ENCODE results near the gene VSIG10.

VSIG10 gene

GRCh38 chr12:118059341-118060191 lies 44.2 kb downstream of the VSIG10 start:
- no peak for DNase-seq

- DNase-seq, result peak; percentile 35
These were observed 44.9 kb downstream of the VSIG10 start for GRCh38 chr12:118058881-118059280.

DNA sequence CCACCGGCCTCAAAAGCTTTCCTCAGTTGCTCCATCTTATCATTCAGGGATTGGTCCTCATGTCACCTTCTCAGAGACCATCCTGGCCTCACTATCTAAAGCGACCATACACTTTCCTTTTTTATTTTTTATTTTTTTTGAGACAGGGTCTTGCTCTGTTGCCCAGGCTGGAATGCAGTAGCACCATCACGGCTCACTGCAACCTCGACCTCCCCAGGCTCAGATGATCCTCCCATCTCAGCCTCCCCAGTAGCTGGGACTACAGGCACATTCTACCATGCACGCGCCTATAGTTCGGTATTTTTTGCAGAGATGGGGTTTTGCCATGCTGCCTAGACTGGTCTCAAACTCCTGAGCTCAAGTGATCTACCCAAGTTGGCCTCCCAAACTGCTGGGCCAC lies 45.6 kb downstream of the VSIG10 start:
- DNase-seq, result no peak

DNA sequence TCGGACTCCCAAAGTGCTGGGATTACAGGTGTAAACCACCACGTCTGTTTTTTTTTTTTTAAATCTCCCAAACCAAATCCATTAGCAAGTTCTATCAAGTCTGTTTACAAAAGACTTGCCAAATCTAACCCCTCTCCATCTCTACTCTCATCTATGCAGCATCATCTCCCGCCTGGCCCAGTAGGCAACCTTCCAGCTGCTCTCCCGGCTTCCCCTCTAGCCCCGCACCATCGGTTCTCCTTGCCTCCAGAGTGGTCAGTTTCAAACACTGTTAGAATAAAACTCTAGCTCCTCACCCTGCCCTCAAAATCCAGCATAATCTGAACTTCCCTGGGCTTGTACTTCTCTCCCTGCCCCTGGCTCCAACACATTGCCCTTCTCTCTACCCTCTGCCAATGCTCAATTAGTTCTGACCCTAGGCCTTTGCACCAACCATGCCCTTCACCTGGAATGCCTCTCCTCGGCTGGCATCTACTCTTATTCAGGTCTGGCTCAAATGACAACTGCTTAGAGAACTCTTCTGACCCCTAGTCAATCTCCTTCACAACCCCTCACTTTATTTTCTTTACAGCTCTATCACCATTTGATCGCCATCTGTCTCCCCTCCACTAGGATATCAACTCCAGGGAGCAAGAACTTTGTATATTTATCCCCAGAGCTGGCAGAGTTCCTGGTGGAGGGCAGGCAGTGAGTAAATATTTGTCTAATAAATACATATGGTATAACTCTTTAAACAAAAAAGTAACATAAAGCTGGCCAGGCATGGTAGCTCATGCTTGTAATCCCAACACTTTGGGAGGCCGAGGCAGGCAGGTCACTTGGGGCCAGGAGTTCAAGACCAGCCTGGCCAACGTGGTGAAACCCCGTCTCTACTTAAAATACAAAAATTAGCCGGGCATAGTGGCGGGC lies 47.7 kb downstream of the VSIG10 start:
- DNase-seq, result no peak

GRCh38 chr12:118055144-118055557 lies 48.7 kb downstream of the VSIG10 start:
- peak; percentile 83 for DNase-seq

DNA sequence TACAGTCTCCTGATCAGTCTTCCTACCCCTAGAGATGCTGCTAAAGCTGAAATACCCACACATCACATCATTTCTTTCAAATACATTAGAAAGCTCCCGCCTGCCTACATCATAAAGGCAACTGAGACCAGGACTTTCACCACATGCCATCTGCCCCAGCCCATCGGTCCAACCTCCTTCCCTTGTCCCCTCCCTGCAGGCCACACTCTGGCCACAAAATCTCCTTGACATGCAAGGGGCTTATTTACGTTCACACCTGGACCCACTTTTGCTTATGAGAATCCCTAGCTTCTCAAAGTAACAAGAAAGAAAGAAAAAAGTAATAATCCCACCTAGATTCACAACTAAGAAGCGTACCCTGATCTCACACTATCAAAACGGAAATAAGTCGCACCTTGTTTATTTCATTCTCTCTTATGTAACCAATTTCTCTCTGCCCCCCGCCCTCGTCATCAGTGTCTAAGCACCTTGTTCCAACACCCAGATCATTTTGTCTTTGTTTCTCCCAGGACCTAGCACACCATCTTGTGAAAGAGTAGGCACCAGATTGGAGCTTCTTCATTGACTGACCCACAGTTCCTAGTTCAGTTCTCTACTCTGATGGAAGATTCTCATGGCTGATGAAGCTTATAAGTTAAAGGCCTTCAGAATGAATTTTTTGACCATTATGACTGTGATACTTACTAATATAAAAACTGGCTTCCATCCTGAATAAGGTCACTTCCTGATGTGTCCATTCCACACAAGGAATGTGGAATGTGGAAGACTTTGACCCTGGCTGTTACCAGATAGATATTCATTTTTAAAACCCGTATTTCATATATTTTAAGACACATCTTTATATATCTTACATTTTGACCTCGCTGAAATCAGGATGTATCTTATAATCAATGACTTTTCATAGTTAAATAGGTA lies 50.5 kb downstream of the VSIG10 start:
- DNase-seq, result peak; percentile 56

GRCh38 chr12:118052324-118053070 lies 51.3 kb downstream of the VSIG10 start:
- DNase-seq, result no peak

- DNase-seq, result no peak
These were observed 52.6 kb downstream of the VSIG10 start for GRCh38 chr12:118050972-118051910.

- no peak for DNase-seq
These were observed 57.4 kb downstream of the VSIG10 start for GRCh38 chr12:118046430-118046829.

GRCh38 chr12:118044577-118044976 lies 59.2 kb downstream of the VSIG10 start:
- no peak for DNase-seq

DNA sequence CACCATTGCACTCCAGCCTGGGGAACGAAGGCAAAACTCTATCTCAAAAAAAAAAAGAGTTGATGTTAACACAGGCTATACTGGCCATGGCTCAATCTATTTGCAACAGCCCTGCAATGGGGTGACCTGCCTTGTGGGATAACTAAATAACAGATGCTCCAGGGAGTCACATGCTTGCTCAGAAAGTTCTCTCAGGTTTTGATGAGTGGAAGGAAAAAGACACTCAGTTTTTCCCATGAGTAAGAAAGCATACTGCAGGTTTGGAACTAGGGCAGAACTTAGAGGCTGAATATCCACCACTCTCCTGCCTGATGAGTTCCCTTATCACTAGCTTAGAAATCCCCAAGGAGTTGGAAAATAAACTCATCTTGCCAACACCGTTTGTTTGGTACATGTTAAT lies 59.7 kb downstream of the VSIG10 start:
- DNase-seq, result no peak

DNA sequence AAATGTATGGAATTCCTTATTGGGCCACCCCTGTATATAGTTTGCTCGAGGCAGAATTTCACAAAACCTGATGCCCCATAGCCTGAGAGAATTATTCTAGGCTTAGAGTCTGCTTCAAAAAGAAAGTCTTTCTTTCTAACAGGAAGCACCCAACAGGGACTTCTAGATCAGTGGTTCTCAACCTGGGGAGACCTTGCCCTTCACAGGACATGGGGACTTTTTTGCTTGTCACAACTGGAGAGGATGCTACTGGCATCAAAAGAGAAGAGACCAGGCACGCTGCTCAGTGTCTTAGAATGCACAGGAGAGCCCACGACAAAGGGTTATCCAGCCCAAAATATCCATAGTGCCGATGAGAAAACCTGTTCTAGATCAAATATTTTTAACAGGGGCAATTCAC lies 61.7 kb downstream of the VSIG10 start:
- DNase-seq, result no peak

GRCh38 chr12:118038137-118038536 lies 65.7 kb downstream of the VSIG10 start:
- no peak for DNase-seq

DNA sequence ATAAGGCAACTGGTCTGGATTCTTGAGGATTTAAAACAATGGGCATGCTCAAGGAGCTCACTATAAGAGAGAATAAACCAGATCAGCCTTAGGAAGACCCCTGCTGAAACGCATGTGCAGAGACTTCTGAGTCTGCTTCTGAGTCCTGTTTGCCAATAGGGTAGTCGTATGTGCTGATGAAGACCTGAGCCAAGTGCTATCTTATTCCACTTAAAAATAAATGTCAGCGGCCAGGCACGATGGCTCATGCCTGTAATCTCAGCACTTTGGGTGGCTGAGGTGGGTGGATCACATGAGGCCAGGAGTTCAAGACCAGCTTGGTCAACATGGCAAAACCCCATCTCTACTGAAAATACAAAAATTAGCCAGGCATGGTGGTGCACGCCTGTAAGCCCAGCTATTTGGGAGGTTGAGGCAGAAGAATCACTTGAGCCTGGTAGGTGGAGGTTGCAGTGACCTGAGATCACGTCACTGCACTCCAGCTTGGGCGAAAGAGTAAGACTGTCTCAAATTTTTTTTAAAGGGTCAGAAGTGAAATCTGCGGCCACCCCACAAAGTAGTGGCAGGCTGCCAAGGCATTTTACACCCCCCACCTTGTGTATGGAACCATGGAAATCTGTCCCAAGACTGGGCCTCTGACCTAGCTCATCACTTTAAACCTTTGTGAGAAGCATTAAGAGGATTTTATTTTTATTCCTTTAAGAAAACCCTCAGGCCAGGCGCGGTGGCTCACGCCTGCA lies 67.0 kb downstream of the VSIG10 start:
- no peak for DNase-seq

DNA sequence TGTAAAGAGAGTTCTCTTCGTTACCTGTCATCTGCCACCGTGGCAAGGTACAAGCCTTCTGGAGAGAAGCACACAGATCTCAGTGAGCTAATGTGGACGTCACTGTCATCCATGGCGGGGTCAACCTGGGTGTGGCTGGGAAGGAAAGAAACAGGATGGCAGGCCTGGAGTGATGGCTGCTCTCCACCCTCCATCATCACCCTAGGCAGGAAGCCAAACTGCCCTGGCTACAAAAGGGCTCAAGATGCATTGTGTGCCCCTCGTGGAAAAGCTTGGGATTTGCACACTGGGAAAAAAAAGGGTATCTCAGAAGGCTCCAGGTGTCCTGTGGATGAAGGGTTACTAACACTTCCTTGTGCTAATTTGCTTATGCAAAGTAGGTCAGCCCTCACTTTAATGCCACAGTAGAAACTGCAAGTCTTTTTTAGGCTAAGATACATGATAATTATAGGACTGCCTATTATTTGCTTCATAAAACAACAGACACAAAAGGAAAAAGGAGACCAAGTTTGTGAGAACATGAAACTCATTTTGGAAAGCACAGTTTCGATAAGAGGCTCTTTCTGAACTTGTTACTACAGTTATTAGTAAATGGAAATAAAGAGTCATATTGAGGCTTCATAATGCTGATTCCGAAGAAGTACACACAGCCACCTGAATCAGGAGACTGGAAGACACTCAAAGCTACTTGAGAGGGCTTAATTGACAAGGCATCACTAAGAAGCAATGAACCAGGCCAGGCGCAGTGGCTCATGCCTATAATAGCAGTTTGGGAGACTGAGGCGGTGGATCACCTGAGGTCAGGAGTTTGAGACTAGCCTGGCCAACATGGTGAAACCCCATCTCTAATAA lies 68.4 kb downstream of the VSIG10 start:
- no peak for DNase-seq

DNA sequence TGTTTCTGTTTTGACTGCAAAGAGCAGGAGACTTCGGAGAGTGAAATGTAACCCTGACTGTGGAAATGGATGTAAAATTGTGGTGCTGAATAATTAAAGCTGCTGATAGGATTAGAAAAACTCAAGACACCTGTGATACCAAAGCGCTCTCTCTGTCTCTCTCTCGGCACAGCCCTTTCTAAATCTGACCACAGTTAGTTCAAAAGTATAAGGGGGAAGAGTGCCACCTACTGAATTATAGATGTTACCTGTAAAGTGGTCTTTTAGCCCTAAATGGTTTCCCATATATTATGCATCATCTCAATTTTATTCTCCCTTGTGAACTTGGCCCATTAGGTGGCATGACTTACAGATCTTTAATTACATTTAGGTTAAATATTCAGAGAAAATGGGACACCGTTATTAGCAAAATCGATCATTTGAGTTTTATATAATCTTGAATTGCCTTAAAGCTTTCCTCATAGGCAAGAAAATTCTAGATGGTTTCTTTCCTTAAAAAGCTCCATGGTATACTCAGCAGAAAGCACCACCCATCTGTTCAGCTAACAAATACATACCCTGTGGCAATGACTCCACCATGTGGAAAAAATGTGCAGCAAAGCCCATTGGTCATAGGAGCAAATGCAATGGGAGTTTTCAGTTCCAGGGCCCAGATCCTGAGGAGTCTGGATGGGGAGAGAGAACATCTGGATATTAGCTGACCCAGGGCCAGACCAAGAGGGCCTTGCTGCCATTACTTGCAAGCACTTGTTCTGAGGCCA lies 69.2 kb downstream of the VSIG10 start:
- no peak for DNase-seq

DNA sequence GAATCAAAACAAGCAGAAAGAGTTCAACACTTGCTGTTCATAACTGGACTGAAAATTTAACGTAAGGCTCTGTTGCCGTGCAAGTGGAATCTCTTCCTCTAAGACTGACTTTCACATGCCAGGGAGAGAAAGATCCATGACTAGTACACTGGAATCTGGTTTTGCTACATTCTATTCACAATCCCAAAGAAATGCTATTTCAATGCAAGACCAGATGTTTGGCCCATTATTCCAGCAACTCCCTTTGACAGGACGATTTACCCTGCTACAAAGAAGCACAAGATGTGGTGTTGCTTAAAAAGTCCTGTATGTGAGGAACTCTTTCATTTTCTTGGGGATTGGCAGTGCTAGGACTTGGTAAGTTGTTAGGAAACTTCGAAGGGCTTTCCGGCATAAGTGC lies 69.9 kb downstream of the VSIG10 start:
- DNase-seq, result no peak

DNA sequence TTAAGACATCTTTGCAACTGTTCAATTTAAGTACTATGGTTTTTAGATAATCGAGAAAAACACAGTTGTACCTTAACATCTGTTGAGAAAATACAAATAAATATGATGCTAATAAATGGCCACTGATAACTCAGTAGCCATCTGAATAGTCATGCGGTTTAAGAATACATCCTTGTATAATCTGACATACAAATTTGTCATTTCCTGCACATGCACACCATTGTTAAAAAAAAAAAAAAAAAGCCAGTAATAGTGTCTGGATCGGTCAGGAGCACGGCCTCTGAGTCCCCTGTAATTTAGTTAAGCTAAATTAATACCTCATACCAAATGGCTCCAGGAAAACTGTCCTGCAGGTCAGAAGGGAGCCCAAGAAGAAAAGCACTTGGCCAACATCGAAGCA lies 70.5 kb downstream of the VSIG10 start:
- no peak for DNase-seq
